Measurements from ENCODE around the gene ADAMTSL3.

DNA sequence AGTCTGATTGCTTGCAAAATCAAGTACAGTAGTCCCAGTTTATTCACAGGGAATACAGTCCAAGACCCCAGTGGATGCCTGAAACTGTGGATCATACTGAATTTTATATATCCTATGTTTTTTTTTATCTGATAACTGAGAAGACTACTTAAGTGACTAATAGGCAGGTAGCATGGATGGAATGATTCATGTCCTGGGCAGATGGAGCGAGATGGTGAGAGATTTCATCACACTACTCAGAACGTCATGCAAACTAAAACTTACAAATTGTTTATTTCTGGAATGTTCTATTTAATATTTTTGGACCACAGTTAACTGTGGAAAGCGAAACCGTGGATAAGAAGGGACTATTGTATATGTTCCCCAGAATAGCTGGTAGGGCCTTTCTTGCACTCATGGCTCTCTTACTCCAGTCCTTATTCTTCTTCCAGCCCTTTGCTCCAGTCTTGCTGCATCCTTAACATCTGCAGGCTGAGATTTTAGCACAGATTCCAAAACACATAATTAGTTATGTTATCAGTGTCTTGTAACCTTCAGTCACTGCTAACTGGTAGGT is 290.0 kb downstream of the ADAMTSL3 start:
- TF ChIP-seq YY1 (IDR thresholded peaks at IDR 0.05; ENCODE audit: insufficient read depth, insufficient read length) (no peak), SUZ12 (IDR thresholded peaks at IDR 0.05; ENCODE audit: extremely low read depth, insufficient read depth, insufficient read length) (no peak), ZNF274 (IDR thresholded peaks at IDR 0.05; ENCODE audit: low read depth, low read length) (no peak)
